Natural killer cell (primary cell): ENCODE results near the gene CPT1B. TPM values are rescaled to one million over a fixed set of nuclear protein-coding genes. Genes with fewer than 3 reads are reported as not detected.

ENCODE experiments used
- ATAC-seq, 3 donors: fragments of 150-1000 bp in 2 of 3; fragments of 200-7000 bp in 1 of 3; cut with Tn5 transposase; 1 replicate in 1 of 3; 2 replicates in 2 of 3; pipeline ENCODE4 v1.10.0; 2021; ENCODE audit warnings: mild to moderate bottlenecking in 2 of 3, moderate library complexity in 2 of 3
- DNase-seq, 2 donors: peaks; one replicate each; pipeline versions ENCODE4 v3.0.0 to v3.0.0-alpha.2; 2013 to 2021; ENCODE audit warnings: mixed read lengths in 1 of 2
- H3K27ac ChIP-seq: one replicate; pipeline ENCODE4 v1.5.1; 2013; ENCODE audit warnings: mild to moderate bottlenecking, low read length
- H3K27me3 ChIP-seq: one replicate; pipeline ENCODE4 v1.6.1; 2013; ENCODE audit warnings: low read length; ENCODE audit not compliant: control insufficient read depth, insufficient read depth
- H3K36me3 ChIP-seq: one replicate; pipeline ENCODE4 v1.6.1; 2013; ENCODE audit warnings: low read length; ENCODE audit not compliant: control insufficient read depth, insufficient read depth
- H3K4me1 ChIP-seq: one replicate; pipeline ENCODE4 v1.6.1; 2013; ENCODE audit warnings: low read length; ENCODE audit not compliant: control insufficient read depth, insufficient read depth
- H3K4me3 ChIP-seq: one replicate; pipeline ENCODE4 v1.5.1; 2013; ENCODE audit warnings: low read length
- H3K9me3 ChIP-seq: one replicate; pipeline ENCODE4 v1.6.1; 2013; ENCODE audit warnings: low read length; ENCODE audit not compliant: control insufficient read depth, insufficient read depth
- H3K27ac Mint-ChIP-seq, 2 donors: one replicate each; pipeline ENCODE4 v1.8.0; 2022; ENCODE audit warnings: mild to moderate bottlenecking in 2 of 2, mixed read lengths in 2 of 2, moderate library complexity in 1 of 2
- H3K27me3 Mint-ChIP-seq, 2 donors: one replicate each; pipeline ENCODE4 v1.8.0; 2022; ENCODE audit warnings: low read depth in 2 of 2, mixed read lengths in 2 of 2
- H3K36me3 Mint-ChIP-seq: one replicate; pipeline ENCODE4 v1.8.0; 2022; ENCODE audit warnings: mixed read lengths
- H3K4me1 Mint-ChIP-seq, 2 donors: one replicate each; pipeline ENCODE4 v1.8.0; 2022; ENCODE audit warnings: mixed read lengths in 2 of 2
- H3K4me3 Mint-ChIP-seq: one replicate; pipeline ENCODE4 v1.8.0; 2022; ENCODE audit warnings: mild to moderate bottlenecking, moderate library complexity, mixed read lengths
- H3K9me3 Mint-ChIP-seq, 2 donors: one replicate each; pipeline ENCODE4 v1.8.0; 2022; ENCODE audit warnings: mixed read lengths in 2 of 2
- CTCF ChIP-seq: fragments of 200-600 bp; IDR thresholded peaks from one replicate; pipeline ENCODE4 v1.8.0; 2022; ENCODE audit warnings: antibody characterized with exemption
- WGBS: methylation state at CpG from one replicate; pipeline ENCODE4 v1.1.7; 2013; ENCODE audit warnings: missing lambda C conversion rate; ENCODE audit not compliant: insufficient coverage; 5-methylcytosine and 5-hydroxymethylcytosine counted together
- intact Hi-C: fragments of 100-400 bp; cut with micrococcal nuclease; formaldehyde crosslinking; loops from one replicate; pipeline ENCODE4 v1.14.2; 2022
- total RNA-seq, 4 donors: library from RNA; stranded (reverse); fragments of 120-200 nt in 1 of 4; gene quantifications; one replicate each; pipeline versions ENCODE4 v1.2.3 to v1.2.4, GENCODE V29; 2013 to 2022

Gene CPT1B
- total RNA-seq, 3 donors from 2014 or later (not counting 1 experiment from before 2014, with no cell fraction given): 53.1 to 75.7 (median 55.5) TPM

GRCh38 chr22:50526834-50527801, 51.1 kb downstream of the CPT1B start:
- peak in 1 of 2 donors; percentile 58 for DNase-seq
- Mint-ChIP-seq H3K9me3 (no peaks in the 10 kb centered on the region), H3K4me3 (peak overlapping the region; percentile 83), H3K27ac (peak overlapping the region; percentile 84 to 91), H3K27me3 (peaks cover 0 to 6% of the 10 kb centered on the region in 2 donors), H3K4me1 (peaks cover 26 to 41% of the 10 kb centered on the region in 2 donors), H3K36me3 (no peaks in the 10 kb centered on the region)
- intact Hi-C loops: loop anchor here (5.0 kb wide), 1 partner anchor 35 kb away; the partner anchor contains the start of gene SYCE3
- Histone ChIP-seq H3K9me3 (no peaks in the 10 kb centered on the region), H3K4me1 (peaks cover 65% of the 10 kb centered on the region), H3K27me3 (no peaks in the 10 kb centered on the region), H3K36me3 (peaks cover 15% of the 10 kb centered on the region), H3K4me3 (peak overlapping the region; percentile 76), H3K27ac (peak overlapping the region; percentile 93)
- ATAC-seq: peak in 1 of 3 donors; percentile 3
- no peak for TF ChIP-seq CTCF
- 30% methylated on average over 29 of the region's 29 CpGs for WGBS

- no peaks in the 10 kb centered on the region for H3K36me3 Mint-ChIP-seq
- TF ChIP-seq CTCF: peak; percentile 84
- Histone ChIP-seq H3K4me1 (peaks cover 57% of the 10 kb centered on the region), H3K4me3 (peak overlapping the region; percentile 76), H3K36me3 (peaks cover 23% of the 10 kb centered on the region), H3K9me3 (no peaks in the 10 kb centered on the region), H3K27ac (peak overlapping the region; percentile 93), H3K27me3 (no peaks in the 10 kb centered on the region)
- peaks cover 26 to 39% of the 10 kb centered on the region in 2 donors for H3K4me1 Mint-ChIP-seq
- peaks cover 0 to 6% of the 10 kb centered on the region in 2 donors for H3K27me3 Mint-ChIP-seq
- ATAC-seq (peak; percentile 46 to 61 (median 52)), DNase-seq (peak; percentile 79 to 92)
- peak overlapping the region; percentile 84 to 91 for H3K27ac Mint-ChIP-seq
- peak overlapping the region; percentile 90 for H3K4me3 Mint-ChIP-seq
- no peaks in the 10 kb centered on the region for H3K9me3 Mint-ChIP-seq
- intact Hi-C loops: loop anchor here (5.0 kb wide), 1 partner anchor 36 kb away; the partner anchor contains the start of gene SYCE3
- under 1% methylated on average over 77 of the region's 77 CpGs for WGBS
These were observed 52.0 kb downstream of the CPT1B start for GRCh38 chr22:50526108-50526833.

GRCh38 chr22:50525858-50526107, 52.4 kb downstream of the CPT1B start:
- WGBS: 0% methylated on average over 33 of the region's 33 CpGs
- peaks cover 0 to under 1% of the 10 kb centered on the region in 2 donors for H3K27me3 Mint-ChIP-seq
- H3K27ac Mint-ChIP-seq: peak overlapping the region; percentile 84 to 91
- peaks cover 26 to 34% of the 10 kb centered on the region in 2 donors for H3K4me1 Mint-ChIP-seq
- H3K4me3 ChIP-seq: peak overlapping the region; percentile 42
- intact Hi-C loops: loop anchor here (1.0 to 5.0 kb wide), 2 partner anchors 17 to 37 kb away; partner anchors contain the start of genes NCAPH2 and SYCE3
- H3K4me3 Mint-ChIP-seq: peak overlapping the region; percentile 90
- no peak for TF ChIP-seq CTCF
- DNase-seq: no peak
- no peaks in the 10 kb centered on the region for H3K27me3 ChIP-seq
- H3K4me1 ChIP-seq: peaks cover 53% of the 10 kb centered on the region
- peak overlapping the region; percentile 60 for H3K27ac ChIP-seq
- ATAC-seq: no peak
- H3K36me3 Mint-ChIP-seq: no peaks in the 10 kb centered on the region
- H3K36me3 ChIP-seq: peaks cover 23% of the 10 kb centered on the region
- no peaks in the 10 kb centered on the region for H3K9me3 Mint-ChIP-seq
- no peaks in the 10 kb centered on the region for H3K9me3 ChIP-seq
